IPS-NIHi7 (cell line): Measurements from ENCODE around the gene ZNF837.
"Not testable (repeated sequence)": the region's sequence is repeated elsewhere in the genome, so short reads cannot be mapped to it uniquely, and the experiment has no call there.

Experiments
- DNase-seq: peaks from one replicate; pipeline ENCODE4 v3.0.0; 2012; ENCODE audit warnings: mixed read lengths; ENCODE audit errors: extremely low spot score

ZNF837 gene

GRCh38 chr19:58351558-58351878 lies 29.3 kb downstream of the ZNF837 start:
- no peak for DNase-seq

- no peak for DNase-seq
These were observed 29.8 kb downstream of the ZNF837 start for GRCh38 chr19:58350871-58351557.

- no peak for DNase-seq
These were observed 30.6 kb downstream of the ZNF837 start for GRCh38 chr19:58350001-58350861.

- no peak for DNase-seq
These were observed 31.2 kb downstream of the ZNF837 start for GRCh38 chr19:58349590-58349989.

- DNase-seq: not testable (repeated sequence)
These were observed 32.8 kb downstream of the ZNF837 start for GRCh38 chr19:58348080-58348479.

GRCh38 chr19:58346961-58347929 lies 33.6 kb downstream of the ZNF837 start:
- peak; percentile 97 for DNase-seq

GRCh38 chr19:58345558-58345957 lies 35.3 kb downstream of the ZNF837 start:
- no peak for DNase-seq

- DNase-seq: peak; percentile 75
These were observed 41.8 kb downstream of the ZNF837 start for GRCh38 chr19:58338825-58339558.

- no peak for DNase-seq
These were observed 42.5 kb downstream of the ZNF837 start for GRCh38 chr19:58338336-58338735.

- DNase-seq: no peak
These were observed 44.0 kb downstream of the ZNF837 start for GRCh38 chr19:58336820-58337219.

GRCh38 chr19:58336216-58336615 lies 44.6 kb downstream of the ZNF837 start:
- no peak for DNase-seq

GRCh38 chr19:58335630-58336029 lies 45.2 kb downstream of the ZNF837 start:
- DNase-seq: no peak

- no peak for DNase-seq
These were observed 46.1 kb downstream of the ZNF837 start for GRCh38 chr19:58334691-58335249.

- no peak for DNase-seq
These were observed 48.1 kb downstream of the ZNF837 start for GRCh38 chr19:58332697-58333096.

- DNase-seq: peak; percentile 39
These were observed 50.4 kb downstream of the ZNF837 start for GRCh38 chr19:58330458-58330857.

- DNase-seq: peak; percentile 81
These were observed 51.8 kb downstream of the ZNF837 start for GRCh38 chr19:58328999-58329398.

GRCh38 chr19:58326914-58327726 lies 53.7 kb downstream of the ZNF837 start, which contains the start of gene ZSCAN22:
Gene ZSCAN22 (plus strand): TSS chr19:58326994. CDS start chr19:58334803, 7,809 bp downstream.
- DNase-seq: peak; percentile 98

GRCh38 chr19:58326501-58326913 lies 54.3 kb downstream of the ZNF837 start:
- no peak for DNase-seq

GRCh38 chr19:58325311-58326022 lies 55.4 kb downstream of the ZNF837 start:
- DNase-seq: no peak
